SK-N-SH treated with all-trans-retinoic acid at 6 μM for 48 hours (cell line): ENCODE results near the gene TASOR2.

Source experiments
- ATAC-seq: fragments of 200-7000 bp; cut with Tn5 transposase; 3 replicates; pipeline ENCODE4 v1.9.1; 2020; ENCODE audit warnings: mild to moderate bottlenecking, moderate library complexity
- ARNTL ChIP-seq: fragments of 450-650 bp; formaldehyde crosslinking; IDR thresholded peaks from 2 replicates; pipeline ENCODE4 v1.5.0; 2020; ENCODE audit warnings: low read depth, mild to moderate bottlenecking, moderate library complexity, borderline replicate concordance
- BACH2 ChIP-seq: fragments of 250-450 bp; sonication (Bioruptor Pico); IDR thresholded peaks from 2 replicates; pipeline ENCODE4 v1.9.0; 2021; ENCODE audit warnings: mild to moderate bottlenecking, borderline replicate concordance
- CSDC2 ChIP-seq: fragments of 250-450 bp; sonication (Bioruptor Pico); IDR thresholded peaks from 2 replicates; pipeline ENCODE4 v1.5.0; 2020; ENCODE audit warnings: mild to moderate bottlenecking, moderate library complexity
- ESRRG ChIP-seq: fragments of 250-450 bp; sonication (Bioruptor Pico); IDR thresholded peaks from 2 replicates; pipeline ENCODE4 v1.6.1; 2021; ENCODE audit warnings: mild to moderate bottlenecking
- GLIS3 ChIP-seq: fragments of 250-450 bp; sonication (Bioruptor Pico); IDR thresholded peaks from 2 replicates; pipeline ENCODE4 v1.5.0; 2020; ENCODE audit warnings: mild to moderate bottlenecking, moderate library complexity
- ISL1 ChIP-seq: fragments of 250-450 bp; sonication (Bioruptor Pico); IDR thresholded peaks from 2 replicates; pipeline ENCODE4 v2.1.2; 2022; ENCODE audit warnings: mild to moderate bottlenecking, moderate library complexity
- OSR1 ChIP-seq: fragments of 250-450 bp; sonication (Bioruptor Pico); IDR thresholded peaks from 2 replicates; pipeline ENCODE4 v1.8.0; 2022; ENCODE audit warnings: moderate library complexity, mild to moderate bottlenecking, inconsistent platforms
- PPARA ChIP-seq: fragments of 250-450 bp; sonication (Bioruptor Pico); IDR thresholded peaks from 2 replicates; pipeline ENCODE4 v1.5.0; 2020; ENCODE audit warnings: mild to moderate bottlenecking, borderline replicate concordance
- RARB ChIP-seq: fragments of 250-450 bp; sonication (Bioruptor Pico); IDR thresholded peaks from 2 replicates; pipeline ENCODE4 v1.8.0; 2021; ENCODE audit warnings: mild to moderate bottlenecking, moderate library complexity
- SNAI2 ChIP-seq: fragments of 250-450 bp; sonication (Bioruptor Pico); IDR thresholded peaks from 2 replicates; pipeline ENCODE4 v1.5.0; 2020; ENCODE audit warnings: mild to moderate bottlenecking, moderate library complexity
- TCF4 ChIP-seq: fragments of 250-450 bp; sonication (Bioruptor Pico); IDR thresholded peaks from 2 replicates; pipeline ENCODE4 v1.8.0; 2021; ENCODE audit warnings: mild to moderate bottlenecking, moderate library complexity, borderline replicate concordance
- TOX ChIP-seq: fragments of 250-450 bp; sonication (Bioruptor Pico); IDR thresholded peaks from 2 replicates; pipeline ENCODE4 v1.8.0; 2021; ENCODE audit warnings: mild to moderate bottlenecking, moderate library complexity, borderline replicate concordance
- ZC3H10 ChIP-seq: fragments of 250-450 bp; sonication (Bioruptor Pico); IDR thresholded peaks from 2 replicates; pipeline ENCODE4 v1.5.1; 2021; ENCODE audit warnings: mild to moderate bottlenecking, moderate library complexity
- ZFP3 ChIP-seq: fragments of 250-450 bp; sonication (Bioruptor Pico); IDR thresholded peaks from 2 replicates; pipeline ENCODE4 v1.5.0; 2020; ENCODE audit warnings: mild to moderate bottlenecking, moderate library complexity
- ZFP30 ChIP-seq: fragments of 450-650 bp; formaldehyde crosslinking; IDR thresholded peaks from 2 replicates; pipeline ENCODE4 v1.5.0; 2022; ENCODE audit warnings: mild to moderate bottlenecking, moderate library complexity
- ZNF565 ChIP-seq: fragments of 450-650 bp; formaldehyde crosslinking; conservative IDR thresholded peaks from 2 replicates; pipeline ENCODE4 v1.5.0; 2020; ENCODE audit warnings: low read depth, mild to moderate bottlenecking, moderate library complexity
- ZNF70 ChIP-seq: fragments of 450-650 bp; formaldehyde crosslinking; IDR thresholded peaks from 2 replicates; pipeline ENCODE4 v1.5.0; 2020; ENCODE audit warnings: mild to moderate bottlenecking, moderate library complexity
- ZNF8 ChIP-seq: fragments of 450-650 bp; formaldehyde crosslinking; IDR thresholded peaks from 2 replicates; pipeline ENCODE4 v1.5.0; 2020; ENCODE audit warnings: mild to moderate bottlenecking, moderate library complexity
- TF ChIP-seq, protein P1 (sequence below): fragments of 250-450 bp; sonication (Bioruptor Pico); IDR thresholded peaks from 2 replicates; pipeline ENCODE4 v1.5.0; 2020; ENCODE audit warnings: mild to moderate bottlenecking, moderate library complexity
- TF ChIP-seq, protein P2 (sequence below): fragments of 250-450 bp; sonication (Bioruptor Pico); IDR thresholded peaks from 2 replicates; pipeline ENCODE4 v1.5.1; 2021; ENCODE audit warnings: mild to moderate bottlenecking, moderate library complexity
- TF ChIP-seq, protein P3 (sequence below): fragments of 250-450 bp; sonication (Bioruptor Pico); IDR thresholded peaks from 2 replicates; pipeline ENCODE4 v1.8.0; 2020; ENCODE audit warnings: mild to moderate bottlenecking, moderate library complexity, borderline replicate concordance
- TF ChIP-seq, protein P4 (sequence below): fragments of 250-450 bp; sonication (Bioruptor Pico); IDR thresholded peaks from 2 replicates; pipeline ENCODE4 v1.5.1; 2020; ENCODE audit warnings: low read depth, mild to moderate bottlenecking, moderate library complexity
- TF ChIP-seq, protein P5 (sequence below): fragments of 250-450 bp; sonication (Bioruptor Pico); IDR thresholded peaks from 2 replicates; pipeline ENCODE4 v1.8.0; 2021; ENCODE audit warnings: low read depth, mild to moderate bottlenecking, moderate library complexity, borderline replicate concordance

Gene TASOR2

DNA sequence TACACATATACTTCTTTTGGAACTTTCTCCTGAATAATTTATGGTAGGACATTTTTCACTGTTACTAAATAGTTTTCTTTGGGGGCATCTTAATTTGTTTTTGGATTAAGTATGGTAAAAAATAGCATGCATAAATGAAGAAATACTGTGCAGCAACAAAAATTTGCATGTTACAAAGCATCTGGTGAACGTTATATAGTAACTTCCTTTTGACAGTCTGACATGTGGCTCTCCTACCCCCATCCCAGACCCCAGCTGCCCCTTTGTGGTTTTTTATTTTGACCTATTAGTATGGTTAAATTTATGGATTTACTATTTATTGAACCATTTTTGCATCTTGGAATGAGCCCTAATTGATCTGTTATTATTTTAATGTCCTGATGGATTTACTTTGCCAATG lies 9.9 kb downstream of the TASOR2 start:
- ATAC-seq = no peak
- TF ChIP-seq CSDC2 (no peak), TOX (CRISPR knock-in tag) (no peak), ZFP3 (CRISPR knock-in tag) (no peak), BACH2 (CRISPR knock-in tag) (no peak), ZNF8 (CRISPR knock-in tag) (no peak), ESRRG (no peak), PPARA (CRISPR knock-in tag) (no peak), SNAI2 (no peak)
- TF ChIP-seq, protein P1, sequence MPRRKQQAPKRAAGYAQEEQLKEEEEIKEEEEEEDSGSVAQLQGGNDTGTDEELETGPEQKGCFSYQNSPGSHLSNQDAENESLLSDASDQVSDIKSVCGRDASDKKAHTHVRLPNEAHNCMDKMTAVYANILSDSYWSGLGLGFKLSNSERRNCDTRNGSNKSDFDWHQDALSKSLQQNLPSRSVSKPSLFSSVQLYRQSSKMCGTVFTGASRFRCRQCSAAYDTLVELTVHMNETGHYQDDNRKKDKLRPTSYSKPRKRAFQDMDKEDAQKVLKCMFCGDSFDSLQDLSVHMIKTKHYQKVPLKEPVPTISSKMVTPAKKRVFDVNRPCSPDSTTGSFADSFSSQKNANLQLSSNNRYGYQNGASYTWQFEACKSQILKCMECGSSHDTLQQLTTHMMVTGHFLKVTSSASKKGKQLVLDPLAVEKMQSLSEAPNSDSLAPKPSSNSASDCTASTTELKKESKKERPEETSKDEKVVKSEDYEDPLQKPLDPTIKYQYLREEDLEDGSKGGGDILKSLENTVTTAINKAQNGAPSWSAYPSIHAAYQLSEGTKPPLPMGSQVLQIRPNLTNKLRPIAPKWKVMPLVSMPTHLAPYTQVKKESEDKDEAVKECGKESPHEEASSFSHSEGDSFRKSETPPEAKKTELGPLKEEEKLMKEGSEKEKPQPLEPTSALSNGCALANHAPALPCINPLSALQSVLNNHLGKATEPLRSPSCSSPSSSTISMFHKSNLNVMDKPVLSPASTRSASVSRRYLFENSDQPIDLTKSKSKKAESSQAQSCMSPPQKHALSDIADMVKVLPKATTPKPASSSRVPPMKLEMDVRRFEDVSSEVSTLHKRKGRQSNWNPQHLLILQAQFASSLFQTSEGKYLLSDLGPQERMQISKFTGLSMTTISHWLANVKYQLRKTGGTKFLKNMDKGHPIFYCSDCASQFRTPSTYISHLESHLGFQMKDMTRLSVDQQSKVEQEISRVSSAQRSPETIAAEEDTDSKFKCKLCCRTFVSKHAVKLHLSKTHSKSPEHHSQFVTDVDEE (CRISPR knock-in tag) = no peak
- TF ChIP-seq, all 23 proteins: peak for 0

GRCh38 chr10:5697342-5697741 lies 12.7 kb downstream of the TASOR2 start:
- no peak for TF ChIP-seq ZC3H10 (CRISPR knock-in tag)
- TF ChIP-seq ZFP30 = no peak
- TF ChIP-seq, protein P2, sequence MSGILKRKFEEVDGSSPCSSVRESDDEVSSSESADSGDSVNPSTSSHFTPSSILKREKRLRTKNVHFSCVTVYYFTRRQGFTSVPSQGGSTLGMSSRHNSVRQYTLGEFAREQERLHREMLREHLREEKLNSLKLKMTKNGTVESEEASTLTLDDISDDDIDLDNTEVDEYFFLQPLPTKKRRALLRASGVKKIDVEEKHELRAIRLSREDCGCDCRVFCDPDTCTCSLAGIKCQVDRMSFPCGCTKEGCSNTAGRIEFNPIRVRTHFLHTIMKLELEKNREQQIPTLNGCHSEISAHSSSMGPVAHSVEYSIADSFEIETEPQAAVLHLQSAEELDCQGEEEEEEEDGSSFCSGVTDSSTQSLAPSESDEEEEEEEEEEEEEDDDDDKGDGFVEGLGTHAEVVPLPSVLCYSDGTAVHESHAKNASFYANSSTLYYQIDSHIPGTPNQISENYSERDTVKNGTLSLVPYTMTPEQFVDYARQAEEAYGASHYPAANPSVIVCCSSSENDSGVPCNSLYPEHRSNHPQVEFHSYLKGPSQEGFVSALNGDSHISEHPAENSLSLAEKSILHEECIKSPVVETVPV (CRISPR knock-in tag) = no peak
- TF ChIP-seq ARNTL (CRISPR knock-in tag) = no peak
- no peak for TF ChIP-seq ESRRG
- TF ChIP-seq ZNF565 (CRISPR knock-in tag) = no peak
- TF ChIP-seq, protein P3, sequence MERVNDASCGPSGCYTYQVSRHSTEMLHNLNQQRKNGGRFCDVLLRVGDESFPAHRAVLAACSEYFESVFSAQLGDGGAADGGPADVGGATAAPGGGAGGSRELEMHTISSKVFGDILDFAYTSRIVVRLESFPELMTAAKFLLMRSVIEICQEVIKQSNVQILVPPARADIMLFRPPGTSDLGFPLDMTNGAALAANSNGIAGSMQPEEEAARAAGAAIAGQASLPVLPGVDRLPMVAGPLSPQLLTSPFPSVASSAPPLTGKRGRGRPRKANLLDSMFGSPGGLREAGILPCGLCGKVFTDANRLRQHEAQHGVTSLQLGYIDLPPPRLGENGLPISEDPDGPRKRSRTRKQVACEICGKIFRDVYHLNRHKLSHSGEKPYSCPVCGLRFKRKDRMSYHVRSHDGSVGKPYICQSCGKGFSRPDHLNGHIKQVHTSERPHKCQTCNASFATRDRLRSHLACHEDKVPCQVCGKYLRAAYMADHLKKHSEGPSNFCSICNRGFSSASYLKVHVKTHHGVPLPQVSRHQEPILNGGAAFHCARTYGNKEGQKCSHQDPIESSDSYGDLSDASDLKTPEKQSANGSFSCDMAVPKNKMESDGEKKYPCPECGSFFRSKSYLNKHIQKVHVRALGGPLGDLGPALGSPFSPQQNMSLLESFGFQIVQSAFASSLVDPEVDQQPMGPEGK (CRISPR knock-in tag) = no peak
- no peak for TF ChIP-seq OSR1 (CRISPR knock-in tag)
- TF ChIP-seq, protein P4, sequence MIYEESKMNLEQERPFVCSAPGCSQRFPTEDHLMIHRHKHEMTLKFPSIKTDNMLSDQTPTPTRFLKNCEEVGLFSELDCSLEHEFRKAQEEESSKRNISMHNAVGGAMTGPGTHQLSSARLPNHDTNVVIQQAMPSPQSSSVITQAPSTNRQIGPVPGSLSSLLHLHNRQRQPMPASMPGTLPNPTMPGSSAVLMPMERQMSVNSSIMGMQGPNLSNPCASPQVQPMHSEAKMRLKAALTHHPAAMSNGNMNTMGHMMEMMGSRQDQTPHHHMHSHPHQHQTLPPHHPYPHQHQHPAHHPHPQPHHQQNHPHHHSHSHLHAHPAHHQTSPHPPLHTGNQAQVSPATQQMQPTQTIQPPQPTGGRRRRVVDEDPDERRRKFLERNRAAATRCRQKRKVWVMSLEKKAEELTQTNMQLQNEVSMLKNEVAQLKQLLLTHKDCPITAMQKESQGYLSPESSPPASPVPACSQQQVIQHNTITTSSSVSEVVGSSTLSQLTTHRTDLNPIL (CRISPR knock-in tag) = no peak
- no peak for TF ChIP-seq GLIS3
- TF ChIP-seq TOX (CRISPR knock-in tag) = no peak
- TF ChIP-seq, all 23 proteins: peak for 0
- no peak for ATAC-seq

DNA sequence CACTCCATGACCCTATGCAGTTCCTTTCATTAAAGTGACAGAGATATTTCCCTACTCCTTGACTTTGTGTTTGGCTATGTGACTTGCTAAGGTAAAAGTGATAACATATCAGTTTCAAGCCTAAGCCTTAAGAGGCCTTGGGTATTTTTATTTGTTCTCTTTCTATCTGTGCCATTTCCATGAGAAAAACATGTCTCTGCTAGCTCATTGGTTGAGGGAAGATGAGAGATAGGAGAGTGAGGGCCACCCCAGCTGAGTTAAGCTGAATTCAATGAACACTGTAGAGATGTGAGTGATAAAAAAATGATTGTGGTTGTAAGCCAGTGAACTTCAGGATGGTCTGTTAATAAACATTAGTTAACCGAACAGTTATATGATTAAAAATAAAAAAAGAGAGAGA lies 13.4 kb downstream of the TASOR2 start:
- TF ChIP-seq PPARA (CRISPR knock-in tag) = no peak
- TF ChIP-seq TOX (CRISPR knock-in tag) = no peak
- TF ChIP-seq, protein P5, sequence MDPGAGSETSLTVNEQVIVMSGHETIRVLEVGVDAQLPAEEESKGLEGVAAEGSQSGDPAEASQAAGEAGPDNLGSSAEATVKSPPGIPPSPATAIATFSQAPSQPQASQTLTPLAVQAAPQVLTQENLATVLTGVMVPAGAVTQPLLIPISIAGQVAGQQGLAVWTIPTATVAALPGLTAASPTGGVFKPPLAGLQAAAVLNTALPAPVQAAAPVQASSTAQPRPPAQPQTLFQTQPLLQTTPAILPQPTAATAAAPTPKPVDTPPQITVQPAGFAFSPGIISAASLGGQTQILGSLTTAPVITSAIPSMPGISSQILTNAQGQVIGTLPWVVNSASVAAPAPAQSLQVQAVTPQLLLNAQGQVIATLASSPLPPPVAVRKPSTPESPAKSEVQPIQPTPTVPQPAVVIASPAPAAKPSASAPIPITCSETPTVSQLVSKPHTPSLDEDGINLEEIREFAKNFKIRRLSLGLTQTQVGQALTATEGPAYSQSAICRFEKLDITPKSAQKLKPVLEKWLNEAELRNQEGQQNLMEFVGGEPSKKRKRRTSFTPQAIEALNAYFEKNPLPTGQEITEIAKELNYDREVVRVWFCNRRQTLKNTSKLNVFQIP (CRISPR knock-in tag) = no peak
- no peak for TF ChIP-seq ARNTL (CRISPR knock-in tag)
- no peak for TF ChIP-seq ZNF8 (CRISPR knock-in tag)
- no peak for TF ChIP-seq ZNF565 (CRISPR knock-in tag)
- no peak for TF ChIP-seq ZC3H10 (CRISPR knock-in tag)
- TF ChIP-seq TCF4 (CRISPR knock-in tag) = no peak
- TF ChIP-seq, protein P4 (CRISPR knock-in tag) = no peak
- TF ChIP-seq ISL1 = no peak
- TF ChIP-seq RARB (CRISPR knock-in tag) = no peak
- TF ChIP-seq CSDC2 = no peak
- no peak for TF ChIP-seq OSR1 (CRISPR knock-in tag)
- TF ChIP-seq BACH2 (CRISPR knock-in tag) = no peak
- no peak for TF ChIP-seq ZNF70 (CRISPR knock-in tag)
- TF ChIP-seq, protein P3 (CRISPR knock-in tag) = no peak
- no peak for TF ChIP-seq ESRRG
- TF ChIP-seq GLIS3 = no peak
- TF ChIP-seq, all 23 proteins: peak for 0
- ATAC-seq = no peak
